NCI-H460 (cell line): ENCODE results near the gene CPTP. TPM values are rescaled to one million over a fixed set of nuclear protein-coding genes. Genes with fewer than 3 reads are reported as not detected.

ENCODE experiments used
- DNase-seq: peaks from one replicate; pipeline ENCODE4 v3.0.0-alpha.2; 2016; ENCODE audit warnings: low read depth; ENCODE audit errors: extremely low read depth
- total RNA-seq: library from RNA; depleted of rRNA; stranded (reverse); fragments of >200 nt; shearing (Covaris generic); gene quantifications from 2 replicates; pipeline ENCODE4 v1.2.3, GENCODE V29; 2014

The CPTP gene
- total RNA-seq, 1 experiment from 2014 or later, result 12.2 TPM

DNA sequence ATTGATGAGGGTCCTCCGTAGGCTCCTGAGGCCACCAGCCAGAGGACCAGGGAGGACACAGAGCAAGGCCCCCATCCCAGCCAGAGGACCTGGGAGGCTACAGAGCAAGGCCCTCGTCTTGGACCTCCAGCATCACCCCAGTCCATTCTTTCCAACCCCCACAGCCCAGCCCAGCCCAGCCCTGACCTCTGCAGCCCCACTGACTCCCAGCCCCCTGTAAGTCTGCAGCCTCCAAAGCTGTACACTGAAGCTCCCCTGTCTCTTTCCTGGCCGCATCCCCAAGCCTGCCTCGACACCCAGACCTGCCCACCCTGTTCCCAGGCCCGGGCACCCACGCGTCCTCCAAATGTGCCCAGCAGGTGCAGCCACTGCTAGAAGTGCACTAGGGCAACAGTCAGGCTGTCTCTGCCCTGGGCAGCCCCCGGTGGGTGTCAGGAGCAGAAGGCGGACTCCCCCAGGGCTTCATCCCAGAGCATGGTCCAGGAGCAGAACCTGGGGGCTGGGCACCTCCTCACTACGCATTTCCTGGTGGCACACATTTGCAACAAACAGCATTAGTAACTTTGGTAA, 22.5 kb downstream of the CPTP start:
- DNase-seq, result no peak

DNA sequence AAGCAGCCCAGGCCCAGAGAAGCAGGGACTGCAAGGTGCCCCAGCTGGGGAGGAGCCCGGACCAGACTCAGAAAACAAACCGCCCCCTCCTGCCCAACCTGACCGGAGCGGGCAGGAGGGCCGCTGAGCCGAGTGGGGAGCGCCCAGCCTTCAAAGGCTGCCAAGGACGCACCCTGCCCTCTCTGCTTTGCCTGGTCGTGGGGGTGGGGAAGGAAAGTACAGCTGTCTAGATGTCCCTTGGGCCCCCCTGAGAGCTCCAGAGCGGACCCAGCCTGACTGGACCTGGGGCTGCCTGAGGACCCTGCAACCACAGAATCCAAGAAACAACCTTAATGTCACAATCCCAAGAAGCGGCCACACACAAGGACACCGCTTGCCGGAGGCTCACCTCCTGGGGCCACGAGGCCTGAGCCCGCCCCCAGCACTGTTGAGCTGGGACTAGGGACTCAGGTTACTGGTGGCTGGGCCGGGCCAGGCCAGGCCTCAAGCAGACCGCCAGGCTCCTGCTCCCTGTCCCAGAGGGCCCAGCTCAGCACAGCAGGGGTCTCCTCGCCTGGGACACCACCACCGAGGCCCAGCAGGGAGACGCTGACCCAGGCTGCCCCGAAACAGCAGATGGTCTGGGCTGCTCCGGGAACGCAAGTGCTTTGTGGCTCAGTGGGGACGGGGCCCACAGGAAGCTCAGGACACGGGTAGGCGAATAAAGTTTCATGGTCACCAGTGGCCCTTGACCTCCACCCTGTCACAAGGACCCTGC, 23.2 kb downstream of the CPTP start:
- no peak for DNase-seq

DNA sequence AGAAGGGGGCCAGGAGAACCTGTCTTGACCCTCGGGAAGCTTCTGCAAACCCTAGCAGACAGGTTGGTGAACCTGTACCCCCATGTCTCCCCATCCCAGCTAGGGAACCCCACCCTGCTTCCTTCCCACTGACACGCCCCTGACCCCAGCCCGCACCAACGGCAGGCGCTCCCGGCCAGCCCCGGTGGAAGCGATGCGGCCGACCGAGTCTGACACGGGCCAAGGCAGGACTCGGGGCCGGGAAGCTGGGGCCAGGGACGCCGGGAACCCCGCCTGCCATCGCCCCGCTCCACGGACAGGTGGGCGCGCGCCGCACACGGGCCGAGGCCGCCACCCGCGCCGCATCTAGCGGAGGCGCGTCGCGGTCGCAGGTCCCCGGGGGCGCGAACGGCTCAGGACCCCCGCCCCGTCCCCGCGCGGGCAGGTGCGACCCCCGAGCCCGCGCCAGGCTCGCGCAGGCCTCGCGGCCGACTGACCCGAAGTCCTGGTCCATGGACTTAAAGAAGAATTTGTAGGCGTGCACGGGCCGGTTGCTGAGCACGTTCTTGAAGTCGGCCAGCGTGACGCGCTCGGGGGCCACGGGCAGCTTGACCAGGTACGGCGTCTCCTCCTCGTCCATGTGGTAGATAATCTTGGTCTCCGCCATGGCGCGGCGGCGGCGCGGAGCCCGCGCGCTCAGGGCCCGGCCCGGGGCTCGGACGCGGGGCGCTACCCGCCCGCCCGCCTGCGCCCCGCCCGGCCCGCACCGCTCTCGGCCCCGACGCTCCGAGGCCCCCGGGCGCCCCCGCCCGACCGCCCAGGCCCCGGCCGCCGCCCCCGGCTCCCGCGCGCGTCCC, 24.0 kb downstream of the CPTP start:
- no peak for DNase-seq

DNA sequence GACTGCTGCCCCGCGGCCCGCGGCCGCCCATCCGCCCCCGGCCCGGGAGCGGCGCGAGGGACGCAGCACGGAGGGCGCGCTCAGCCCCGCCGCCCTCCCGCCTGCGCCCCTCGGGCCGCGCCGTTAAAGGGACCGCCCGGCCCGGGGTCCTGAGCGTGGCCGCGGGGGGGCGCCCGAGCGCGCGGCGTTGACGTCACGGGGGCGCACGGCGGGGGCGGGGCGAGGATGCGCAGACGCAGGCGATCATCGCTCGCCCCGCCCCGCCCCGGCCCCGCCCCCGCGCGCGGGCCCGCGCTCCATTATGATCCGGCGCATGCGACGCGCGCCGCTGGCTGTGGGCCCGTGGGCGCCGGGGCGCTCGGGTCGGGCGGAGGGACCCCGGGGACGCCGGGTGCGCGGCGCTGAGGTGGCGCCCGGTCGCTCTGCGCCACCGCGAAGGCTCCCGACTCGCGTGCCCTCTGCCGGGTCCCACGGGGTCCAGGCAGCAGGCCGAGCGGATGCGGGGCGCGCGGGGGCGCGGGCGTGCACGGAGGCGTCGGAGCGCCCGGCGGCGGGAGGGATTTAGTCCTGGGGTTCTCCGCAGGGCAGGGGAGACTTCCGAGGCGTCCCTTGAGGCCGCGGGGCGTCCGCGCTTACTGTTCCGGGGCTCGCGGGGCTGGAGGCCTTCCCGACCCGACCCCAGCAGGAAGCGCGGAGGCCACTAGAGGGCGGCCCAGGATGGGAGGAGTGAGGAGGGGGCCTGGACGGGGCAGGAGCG, 24.8 kb downstream of the CPTP start, which contains the start of gene DVL1:
TSS of gene DVL1 (minus strand) at position 163 of the 757 bp plus-strand sequence. CDS start 353 bp downstream, outside the sequence.
- peak; percentile 28 for DNase-seq

DNA sequence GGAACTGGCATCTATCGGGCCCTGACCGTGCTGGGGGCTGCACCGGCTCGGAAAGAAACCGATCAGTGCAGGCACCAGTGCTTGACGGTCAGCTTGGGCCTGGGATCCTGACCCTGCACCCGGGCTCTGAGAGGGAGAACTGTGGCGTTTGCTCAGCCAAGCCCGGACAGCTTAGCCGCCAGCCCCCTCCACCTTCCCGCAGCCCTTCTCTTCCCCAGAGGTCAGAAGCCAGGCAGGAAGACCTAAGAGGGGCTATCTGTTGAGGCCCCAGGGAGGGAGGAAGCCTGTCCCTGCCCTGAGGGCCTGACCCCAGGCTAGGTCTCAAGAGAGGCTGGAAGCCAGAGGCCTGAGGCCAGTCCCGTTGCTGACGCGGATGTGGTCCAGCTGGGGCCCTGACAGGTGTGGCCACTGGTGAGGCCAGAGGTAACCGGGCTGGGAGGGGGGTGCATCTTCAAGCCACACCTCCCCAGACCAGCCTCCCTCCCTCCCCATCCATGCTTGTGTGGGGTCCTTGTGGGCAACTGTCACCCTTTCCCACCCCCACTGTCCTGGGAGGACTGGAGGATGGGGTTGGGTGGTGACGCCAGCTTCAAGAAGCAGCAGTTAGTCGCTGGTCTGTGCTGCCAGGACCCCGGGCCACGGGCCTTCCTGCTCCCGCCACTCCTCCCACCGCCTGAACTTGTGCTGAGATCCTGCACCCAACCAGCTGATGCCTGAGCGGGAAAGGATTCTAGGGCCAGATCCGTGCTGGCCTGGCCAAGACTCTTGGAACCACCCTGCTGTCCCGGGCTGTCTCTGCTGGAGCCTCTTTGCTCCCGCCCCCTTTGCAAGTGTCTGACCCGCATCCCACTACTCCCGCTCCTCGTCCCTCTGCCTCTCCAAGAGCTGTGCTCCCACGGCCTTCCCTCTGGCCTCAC, 27.2 kb downstream of the CPTP start:
- no peak for DNase-seq

DNA sequence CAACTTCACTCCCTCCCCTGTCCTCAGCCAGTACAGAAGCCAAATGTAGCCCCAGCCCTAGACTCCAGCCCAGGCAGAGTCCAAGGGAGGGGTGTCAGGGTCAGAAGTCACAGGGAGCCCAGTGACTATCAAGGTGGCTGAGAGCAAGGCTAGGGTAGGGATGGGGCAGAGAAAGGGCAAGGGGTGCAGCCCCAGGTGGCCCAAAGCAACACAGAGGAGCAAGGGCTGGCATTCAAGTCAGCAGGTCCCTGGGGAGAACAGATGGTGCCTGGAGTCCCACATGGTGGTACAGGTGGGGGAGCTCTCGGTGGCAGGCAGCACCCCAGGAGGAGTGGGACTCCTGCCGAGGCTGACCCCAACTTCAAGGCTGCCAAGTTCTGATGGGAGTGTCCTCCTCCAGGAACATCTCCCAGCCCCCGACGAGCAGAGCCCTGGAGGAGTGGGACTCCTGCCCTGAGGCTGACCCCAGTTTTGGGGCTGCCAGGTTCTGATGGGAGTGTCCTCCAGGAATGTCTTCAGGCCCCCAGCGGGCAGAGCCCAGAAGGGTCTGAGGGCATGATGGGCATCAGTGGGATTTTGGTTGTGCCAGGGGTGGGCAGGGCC, 28.3 kb downstream of the CPTP start:
- DNase-seq, result no peak

DNA sequence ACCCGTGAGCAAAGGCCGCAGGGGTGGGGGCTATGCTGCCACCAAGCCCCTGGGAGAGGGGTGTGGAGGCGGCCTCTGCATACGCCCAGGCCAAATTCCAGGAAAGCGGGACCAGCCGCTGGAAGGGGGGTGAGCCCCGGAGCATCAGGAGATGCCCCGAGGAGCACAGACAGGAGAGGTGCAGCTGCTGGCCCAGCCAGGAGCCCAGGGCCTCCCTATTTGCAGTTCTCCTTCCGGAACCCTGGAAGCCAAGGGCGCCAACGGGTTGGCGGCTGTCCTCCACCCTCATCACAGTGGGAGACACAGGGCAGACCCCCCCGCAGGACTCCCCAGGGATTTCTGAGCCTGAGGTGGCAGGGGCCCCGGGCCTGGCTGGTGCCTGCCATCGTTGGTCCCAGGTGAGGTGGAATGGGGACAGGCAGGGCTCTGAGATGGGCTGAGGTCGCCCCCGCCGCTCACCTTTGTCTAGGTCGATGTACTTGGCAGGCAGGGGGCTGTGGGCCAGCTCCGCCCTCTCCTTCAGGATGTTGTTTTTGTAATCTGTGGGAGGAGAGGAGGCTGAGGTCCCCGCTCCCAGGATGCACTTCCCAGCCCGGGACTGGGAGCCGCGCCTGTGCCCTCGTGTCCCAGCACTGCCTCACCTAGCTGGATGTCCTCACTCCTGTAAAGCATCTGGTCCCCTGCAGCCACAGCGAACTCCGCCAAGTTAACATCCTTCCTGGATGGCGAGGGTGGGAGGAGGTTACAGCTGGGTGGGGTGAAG, 29.0 kb downstream of the CPTP start:
- no peak for DNase-seq

DNA sequence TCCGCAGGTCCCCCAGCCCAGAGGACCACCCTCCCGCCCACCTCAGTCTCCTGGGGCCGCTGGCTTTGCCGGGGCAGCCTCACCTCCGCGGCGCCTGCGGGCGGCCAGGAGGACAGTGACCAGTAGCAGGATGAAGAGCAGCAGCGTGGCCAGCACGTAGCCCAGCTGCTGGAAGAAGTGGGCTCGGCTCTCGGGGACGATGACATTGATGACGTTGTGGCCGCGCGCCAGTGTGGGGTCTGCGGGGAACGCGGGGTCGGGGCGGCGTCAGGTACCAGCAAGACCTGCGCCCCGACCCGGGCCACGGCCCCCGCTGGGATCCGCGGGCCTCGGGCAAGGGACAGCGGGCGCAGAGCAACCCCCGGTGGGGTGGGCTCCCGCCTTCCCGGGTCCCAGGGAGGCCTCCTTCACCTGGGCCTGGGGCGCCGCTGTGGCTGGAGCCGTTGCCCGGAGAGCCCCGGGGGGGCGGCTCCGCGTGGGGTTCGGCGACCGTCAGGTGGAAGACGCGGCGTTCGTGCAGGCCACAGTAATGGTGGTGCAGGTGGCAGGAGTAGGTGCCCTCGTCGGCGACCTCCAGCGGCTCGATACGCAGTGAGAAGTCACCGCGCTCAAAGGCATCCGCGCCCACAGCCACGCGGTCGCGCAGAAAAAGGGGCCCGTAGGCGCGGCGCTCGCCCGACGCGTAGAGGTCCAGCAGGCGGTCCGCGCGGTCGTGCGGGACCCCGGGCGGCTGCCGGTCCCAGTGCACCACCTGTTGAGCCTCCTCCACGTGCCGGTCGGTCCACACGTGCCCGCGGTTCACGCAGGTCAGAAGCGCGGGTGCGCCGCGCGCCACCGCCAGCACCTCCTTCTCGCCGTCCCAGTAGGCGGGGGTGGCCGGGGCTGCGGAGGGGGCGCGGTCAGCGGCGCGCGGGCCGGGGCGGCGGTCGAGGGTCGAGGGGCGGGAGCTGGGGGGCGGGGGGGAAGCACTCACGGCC, 30.0 kb downstream of the CPTP start:
- no peak for DNase-seq

DNA sequence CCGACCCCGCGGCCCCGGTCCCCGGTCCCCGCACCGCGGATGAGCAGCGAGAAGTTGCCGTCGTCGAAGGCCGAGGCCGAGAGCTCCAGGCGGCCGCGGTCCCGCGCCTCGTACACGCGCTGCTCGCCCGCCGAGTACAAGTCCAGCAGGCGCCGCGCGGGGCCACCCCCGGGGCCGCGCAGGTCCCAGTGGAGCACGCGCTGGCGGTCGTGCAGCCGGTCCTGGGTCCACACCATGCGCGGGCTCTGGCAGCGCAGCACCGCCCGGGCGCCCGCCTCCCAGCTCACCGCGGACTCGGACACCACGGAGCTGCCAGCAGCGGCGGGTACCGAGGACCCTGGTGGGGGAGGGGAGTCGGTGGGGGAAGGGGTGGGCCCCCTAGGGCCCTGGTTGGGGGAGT, 30.8 kb downstream of the CPTP start:
- DNase-seq, result no peak

DNA sequence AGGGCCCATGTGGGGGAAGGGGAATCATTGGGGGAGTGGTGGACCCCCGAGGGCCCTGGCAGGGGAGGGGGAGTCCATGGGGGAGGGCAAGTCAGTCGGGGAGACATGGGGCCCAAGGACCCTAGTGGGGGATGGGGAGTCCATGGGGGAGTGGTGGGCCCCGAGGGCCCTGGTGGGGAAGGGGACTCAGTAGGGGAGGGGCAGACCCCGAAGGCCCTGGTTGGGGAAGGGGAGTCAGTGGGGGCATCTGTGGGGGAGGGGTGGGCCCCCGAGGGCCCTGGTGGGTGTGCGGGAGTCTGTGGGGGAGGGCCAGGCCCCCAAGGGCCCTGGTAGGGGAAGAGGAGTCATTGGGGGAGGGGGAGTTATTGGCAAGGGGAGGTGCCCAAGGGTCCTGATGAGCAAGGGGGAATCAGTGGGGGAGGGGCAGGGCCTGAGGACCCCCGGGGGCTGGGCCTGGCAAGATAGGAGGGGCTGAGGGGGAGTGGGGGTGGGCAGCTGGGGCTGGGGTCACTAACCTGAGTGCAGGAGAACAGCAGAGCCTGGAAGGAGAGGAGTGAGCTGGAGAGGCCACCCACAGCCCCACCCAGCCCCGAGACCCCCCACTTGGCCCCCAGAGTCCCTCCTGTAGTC, 31.7 kb downstream of the CPTP start:
- DNase-seq, result no peak

DNA sequence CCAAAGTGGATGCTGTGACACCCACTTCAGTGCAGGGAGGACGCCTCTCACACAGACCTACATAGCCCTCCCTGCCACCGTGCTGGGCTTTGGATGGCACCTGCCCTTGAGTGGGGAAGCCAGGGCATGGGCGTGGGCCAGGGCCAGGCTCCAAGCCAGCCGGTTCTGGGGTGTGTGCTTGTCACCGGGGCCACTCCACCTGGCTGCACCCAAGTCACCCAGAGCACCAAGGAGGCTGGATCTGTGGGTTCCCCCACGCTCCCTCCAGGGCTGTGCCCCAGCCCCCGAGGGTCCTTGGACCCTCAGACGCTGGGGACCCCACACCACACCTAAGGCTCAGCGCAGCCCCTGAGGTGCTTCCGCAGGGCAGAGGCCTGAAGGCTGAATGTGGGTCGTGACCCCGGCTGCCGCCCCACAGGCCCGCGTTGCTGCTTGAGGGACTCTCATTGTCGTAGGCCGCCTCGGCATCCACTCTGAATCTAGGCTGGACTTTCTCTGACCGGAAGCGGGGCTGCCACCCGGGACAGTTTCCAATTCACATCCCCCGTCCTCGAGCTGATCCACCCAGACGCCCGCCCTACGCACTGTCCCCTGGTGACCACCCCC, 32.3 kb downstream of the CPTP start:
- no peak for DNase-seq

DNA sequence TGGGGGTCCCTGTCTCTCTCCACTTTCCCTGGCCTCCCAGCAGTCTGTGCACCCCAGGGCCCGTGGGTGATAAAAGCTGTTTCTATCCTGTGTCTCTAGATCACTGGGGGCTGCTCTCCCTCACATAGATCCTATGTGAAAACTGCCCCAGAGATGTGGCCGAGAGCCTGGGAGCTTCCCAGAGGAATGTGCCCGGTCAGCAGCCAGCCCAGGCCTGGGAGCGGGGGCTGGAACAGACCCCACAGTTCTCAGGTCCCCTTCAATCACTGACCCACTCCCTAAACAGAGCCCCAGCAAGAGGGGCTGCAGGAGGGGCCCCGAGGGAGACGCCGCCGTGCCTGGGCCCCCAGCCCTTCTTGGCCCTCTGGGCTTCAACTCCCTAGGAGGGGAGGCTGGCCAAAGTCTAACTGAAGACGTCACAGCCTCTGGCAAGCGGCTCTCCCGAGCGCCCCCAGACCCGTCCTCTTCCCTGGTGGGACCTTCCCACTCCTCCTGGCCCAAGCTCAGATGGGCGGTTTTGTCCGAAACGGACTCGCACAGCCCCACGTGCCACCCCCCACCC, 33.4 kb downstream of the CPTP start:
- no peak for DNase-seq

DNA sequence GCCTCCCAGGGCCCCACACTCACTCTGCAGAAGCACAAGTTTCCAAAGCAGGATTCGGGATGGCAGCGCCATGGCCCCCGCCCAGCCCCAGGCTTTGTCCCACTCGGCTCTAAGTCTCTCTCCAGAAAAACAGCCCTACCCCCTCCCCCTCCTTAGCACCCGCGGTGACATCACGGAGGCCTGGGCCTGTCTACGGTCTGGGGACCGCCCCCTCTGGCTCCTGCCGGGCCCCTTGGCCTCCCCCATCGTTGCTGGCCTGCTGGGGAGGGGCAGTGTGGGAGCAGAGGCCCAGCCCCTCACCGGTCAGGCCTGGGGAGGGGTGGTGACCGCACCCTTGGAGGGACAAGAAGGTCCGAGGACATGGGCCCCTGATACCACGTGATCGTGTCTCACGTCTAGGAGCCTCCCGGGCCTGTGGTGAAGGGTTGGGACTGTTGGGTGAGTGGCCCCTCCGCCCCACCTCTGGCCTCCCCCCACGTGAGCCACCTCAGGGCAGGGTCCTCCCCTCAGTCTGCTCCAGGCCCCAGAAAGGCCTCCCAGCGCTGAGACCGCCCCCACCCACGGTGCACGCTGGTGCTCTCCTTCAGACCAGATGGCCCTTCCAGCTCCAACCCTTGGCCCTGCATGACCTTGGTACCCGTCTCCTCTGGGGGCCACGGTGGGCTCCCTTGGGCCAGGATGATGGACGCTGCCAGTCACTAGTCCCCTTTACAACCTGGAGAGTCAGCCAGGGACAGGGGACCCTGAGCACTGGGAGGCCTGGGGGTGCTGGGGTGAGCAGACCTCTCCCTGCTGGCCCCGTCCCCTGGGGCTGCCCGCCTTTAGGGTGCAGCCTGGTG, 34.0 kb downstream of the CPTP start, which contains the start of gene MXRA8:
TSS of gene MXRA8 (minus strand) at position 123 of the 839 bp plus-strand sequence. CDS start at position 72, 51 bp downstream.
- no peak for DNase-seq

DNA sequence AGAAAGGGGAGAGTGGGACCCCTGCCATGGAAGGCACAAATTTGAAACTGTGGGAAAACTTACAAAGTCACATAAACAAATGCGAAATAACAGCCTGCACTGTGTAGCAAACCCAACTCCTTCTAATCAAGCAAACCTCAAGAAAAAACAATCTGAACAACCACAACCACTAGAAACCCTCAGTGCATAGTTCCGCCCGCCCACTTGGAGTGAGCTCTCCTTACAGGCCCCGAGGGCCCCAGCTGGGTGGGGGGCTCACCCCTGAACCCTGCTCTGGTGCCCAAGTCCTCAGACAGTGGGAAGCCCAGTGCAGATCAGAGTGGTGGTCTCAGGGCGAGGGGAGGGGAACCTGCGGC, 34.7 kb downstream of the CPTP start:
- no peak for DNase-seq
